ENCODE measurements around the gene RBSN. TPM values are rescaled to one million over a fixed set of nuclear protein-coding genes. Genes with fewer than 3 reads are reported as not detected.
A peak's percentile ranks its signal among the peaks of the same experiment; 100 is the strongest.
"Not testable (repeated sequence)": the region's sequence is repeated elsewhere in the genome, so short reads cannot be mapped to it uniquely, and the experiment has no call there.

The RBSN gene
- 10 to 100 TPM; 27.4 to 62.8 (median 39.8) TPM for total RNA-seq

GRCh38 chr3:15098503-15099363, at the start of gene RBSN:
TSS of gene RBSN (minus strand) at chr3:15099148. CDS start at chr3:15096120, 3,028 bp downstream.
- no peaks in the 10 kb centered on the region for H3K27me3 ChIP-seq
- H3K4me3 ChIP-seq = peak within 1 kb of the TSS; percentile 76 to 81
- intact Hi-C loops (cut with DNase I; ENCODE audit: low total_unique reads) = no loop called here
- peak; percentile 91 to 95 for DNase-seq
- peak within 1 kb of the TSS; percentile 80 to 87 for H3K27ac ChIP-seq
- H3K9me3 ChIP-seq = no peaks in the 10 kb centered on the region
- H3K4me1 ChIP-seq = no peaks in the 10 kb centered on the region
- peak in 2 of 4 experiments; percentile 8 to 39 for TF ChIP-seq CTCF (IDR thresholded peaks at IDR 0.05)
- TF ChIP-seq POLR2A (IDR thresholded peaks at IDR 0.05) = peak; percentile 65 to 78
- H3K36me3 ChIP-seq = no peaks in the 10 kb centered on the region

- Histone ChIP-seq H3K4me3 (no peak overlapping the region), H3K9me3 (no peaks in the 10 kb centered on the region), H3K36me3 (no peaks in the 10 kb centered on the region), H3K27ac (no peak overlapping the region), H3K4me1 (no peaks in the 10 kb centered on the region), H3K27me3 (no peaks in the 10 kb centered on the region)
- intact Hi-C loops (cut with DNase I; ENCODE audit: low total_unique reads) = no loop called here
- peak; percentile 17 to 20 for DNase-seq
- TF ChIP-seq POLR2A (IDR thresholded peaks at IDR 0.05) (no peak), CTCF (IDR thresholded peaks at IDR 0.05) (no peak)
Observed at GRCh38 chr3:15148614-15149013, 49.7 kb upstream of the RBSN start.

DNA sequence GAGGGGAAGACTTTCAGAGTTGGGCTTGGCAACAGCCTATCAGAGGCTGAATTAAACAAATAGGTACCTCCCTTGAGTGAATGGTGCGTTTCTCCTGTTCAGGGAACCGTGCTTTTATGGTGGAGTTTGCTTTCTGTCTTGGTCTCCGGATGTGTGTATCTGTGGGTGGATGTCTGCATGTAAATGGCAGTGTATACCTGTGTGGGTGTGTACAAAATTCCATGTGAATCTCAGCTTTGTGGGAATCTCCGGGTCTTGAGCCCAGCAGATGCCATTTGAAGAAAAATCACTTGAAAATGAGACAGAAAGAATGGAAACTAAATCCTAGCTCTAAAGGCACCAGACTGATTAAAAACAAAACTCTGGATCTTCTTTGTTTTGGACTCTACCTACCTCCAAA, 37.9 kb upstream of the RBSN start:
- H3K9me3 ChIP-seq; intact Hi-C loops (cut with DNase I; ENCODE audit: low total_unique reads); H3K36me3 ChIP-seq; H3K27ac ChIP-seq; H3K4me3 ChIP-seq; H3K27me3 ChIP-seq; DNase-seq; H3K4me1 ChIP-seq: not testable (repeated sequence)

DNA sequence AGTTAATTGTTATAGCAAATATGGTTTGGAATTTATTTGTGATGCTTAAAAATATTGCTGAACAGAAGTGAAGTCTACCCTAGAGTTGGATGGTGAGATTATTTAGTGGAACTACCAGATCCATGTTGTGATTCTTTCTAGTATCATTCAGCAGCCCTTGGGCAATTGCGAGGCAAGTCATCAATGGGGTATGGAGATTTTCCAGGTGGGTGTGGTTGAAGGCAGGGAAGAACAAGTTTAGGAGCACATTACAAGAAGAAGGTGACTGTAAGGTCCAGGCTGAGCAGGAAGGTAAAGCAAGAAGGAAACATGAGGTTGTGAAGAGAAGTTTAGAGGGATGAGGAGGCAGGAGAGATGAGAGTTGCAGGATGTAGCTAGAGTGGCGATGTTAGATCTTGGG, 36.0 kb upstream of the RBSN start:
- intact Hi-C loops (cut with DNase I; ENCODE audit: low total_unique reads); H3K36me3 ChIP-seq; H3K4me3 ChIP-seq; H3K9me3 ChIP-seq; H3K4me1 ChIP-seq; H3K27ac ChIP-seq; H3K27me3 ChIP-seq; DNase-seq: not testable (repeated sequence)

DNA sequence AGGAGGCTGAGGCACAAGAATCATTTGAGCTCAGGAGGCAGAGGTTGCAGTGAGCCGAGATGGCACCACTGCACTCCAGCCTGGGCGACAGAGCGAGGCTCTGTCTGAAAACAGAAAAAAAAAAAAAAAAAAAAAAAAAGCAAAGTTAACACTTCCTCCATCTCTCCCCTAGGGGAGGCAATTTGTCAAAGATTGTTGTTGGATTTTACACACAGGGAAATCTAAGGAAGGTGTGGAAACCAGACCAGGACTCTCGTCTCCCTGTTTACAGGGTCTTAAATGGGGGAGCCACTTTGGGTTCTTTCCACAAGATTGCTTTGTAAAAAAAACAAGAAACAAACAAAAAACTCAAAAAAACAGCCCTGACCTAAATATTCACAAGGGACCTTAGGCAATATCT, 29.5 kb upstream of the RBSN start:
- H3K4me1 ChIP-seq; H3K27ac ChIP-seq; H3K9me3 ChIP-seq; DNase-seq; H3K4me3 ChIP-seq; H3K36me3 ChIP-seq; H3K27me3 ChIP-seq; intact Hi-C loops (cut with DNase I; ENCODE audit: low total_unique reads): not testable (repeated sequence)

- intact Hi-C loops (cut with DNase I; ENCODE audit: low total_unique reads); H3K36me3 ChIP-seq; H3K27me3 ChIP-seq; H3K27ac ChIP-seq; H3K9me3 ChIP-seq; H3K4me3 ChIP-seq; DNase-seq; H3K4me1 ChIP-seq: not testable (repeated sequence)
Observed at GRCh38 chr3:15126975-15127374, 28.0 kb upstream of the RBSN start.

GRCh38 chr3:15122398-15122797, 23.4 kb upstream of the RBSN start:
- Histone ChIP-seq H3K27ac (no peak overlapping the region), H3K9me3 (no peaks in the 10 kb centered on the region), H3K27me3 (no peaks in the 10 kb centered on the region), H3K4me1 (no peaks in the 10 kb centered on the region), H3K4me3 (no peak overlapping the region), H3K36me3 (no peaks in the 10 kb centered on the region)
- TF ChIP-seq CTCF (IDR thresholded peaks at IDR 0.05) (no peak), POLR2A (IDR thresholded peaks at IDR 0.05) (no peak)
- no peak for DNase-seq
- intact Hi-C loops (cut with DNase I; ENCODE audit: low total_unique reads) = no loop called here
